ENCODE data around the gene IRF2BP1. TPM values are rescaled to one million over a fixed set of nuclear protein-coding genes. Genes with fewer than 3 reads are reported as not detected.

Gene IRF2BP1
- total and polyA plus RNA-seq, 2 of the 13 experiments (the other 11 are each of a cell fraction or from before 2014, with no cell fraction given), result 4.3 to 14.3 TPM

- no peak for TF ChIP-seq ZBTB40 (IDR thresholded peaks at IDR 0.05)
- TF ChIP-seq ZBTB40 (CRISPR knock-in tag; IDR thresholded peaks at IDR 0.05), result 0 out of 2 replicates have a peak, but pooled peaks have one; percentile 31
- no peak for TF ChIP-seq ZNF496 (CRISPR knock-in tag; IDR thresholded peaks at IDR 0.05; ENCODE audit: insufficient replicate concordance)
- no peak for TF ChIP-seq BCL6 (CRISPR knock-in tag; IDR thresholded peaks at IDR 0.05)
- TF ChIP-seq, protein P1, sequence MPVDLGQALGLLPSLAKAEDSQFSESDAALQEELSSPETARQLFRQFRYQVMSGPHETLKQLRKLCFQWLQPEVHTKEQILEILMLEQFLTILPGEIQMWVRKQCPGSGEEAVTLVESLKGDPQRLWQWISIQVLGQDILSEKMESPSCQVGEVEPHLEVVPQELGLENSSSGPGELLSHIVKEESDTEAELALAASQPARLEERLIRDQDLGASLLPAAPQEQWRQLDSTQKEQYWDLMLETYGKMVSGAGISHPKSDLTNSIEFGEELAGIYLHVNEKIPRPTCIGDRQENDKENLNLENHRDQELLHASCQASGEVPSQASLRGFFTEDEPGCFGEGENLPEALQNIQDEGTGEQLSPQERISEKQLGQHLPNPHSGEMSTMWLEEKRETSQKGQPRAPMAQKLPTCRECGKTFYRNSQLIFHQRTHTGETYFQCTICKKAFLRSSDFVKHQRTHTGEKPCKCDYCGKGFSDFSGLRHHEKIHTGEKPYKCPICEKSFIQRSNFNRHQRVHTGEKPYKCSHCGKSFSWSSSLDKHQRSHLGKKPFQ (CRISPR knock-in tag; IDR thresholded peaks at IDR 0.05; ENCODE audit: insufficient replicate concordance), result peak; percentile 36
- TF ChIP-seq, protein P2, sequence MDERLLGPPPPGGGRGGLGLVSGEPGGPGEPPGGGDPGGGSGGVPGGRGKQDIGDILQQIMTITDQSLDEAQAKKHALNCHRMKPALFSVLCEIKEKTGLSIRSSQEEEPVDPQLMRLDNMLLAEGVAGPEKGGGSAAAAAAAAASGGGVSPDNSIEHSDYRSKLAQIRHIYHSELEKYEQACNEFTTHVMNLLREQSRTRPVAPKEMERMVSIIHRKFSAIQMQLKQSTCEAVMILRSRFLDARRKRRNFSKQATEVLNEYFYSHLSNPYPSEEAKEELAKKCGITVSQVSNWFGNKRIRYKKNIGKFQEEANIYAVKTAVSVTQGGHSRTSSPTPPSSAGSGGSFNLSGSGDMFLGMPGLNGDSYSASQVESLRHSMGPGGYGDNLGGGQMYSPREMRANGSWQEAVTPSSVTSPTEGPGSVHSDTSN (CRISPR knock-in tag; IDR thresholded peaks at IDR 0.05), result no peak
- 0 out of 2 replicates have a peak, but pooled peaks have one; percentile 8 for TF ChIP-seq PCBP1 (IDR thresholded peaks at IDR 0.05; ENCODE audit: borderline replicate concordance, low read depth, low read length)
- TF ChIP-seq ZNF232 (CRISPR knock-in tag; IDR thresholded peaks at IDR 0.05; ENCODE audit: borderline replicate concordance), result no peak
- TF ChIP-seq HMG20B (CRISPR knock-in tag; conservative IDR thresholded peaks at IDR 0.05), result no peak
- peak; percentile 68 for TF ChIP-seq ZFY (CRISPR knock-in tag; IDR thresholded peaks at IDR 0.05)
- 0 out of 2 replicates have a peak, but pooled peaks have one; percentile 8 for TF ChIP-seq KMT2A (CRISPR knock-in tag; IDR thresholded peaks at IDR 0.05)
- no peak; the same call in 1 of the 2 replicates for TF ChIP-seq TBX2 (CRISPR knock-in tag; IDR thresholded peaks at IDR 0.05; ENCODE audit: borderline replicate concordance)
- TF ChIP-seq ZSCAN31 (CRISPR knock-in tag; IDR thresholded peaks at IDR 0.05; ENCODE audit: low read depth), result no peak
- 0 out of 2 replicates have a peak, but pooled peaks have one; percentile 23 for TF ChIP-seq ZNF788 (CRISPR knock-in tag; IDR thresholded peaks at IDR 0.05; ENCODE audit: borderline replicate concordance)
- TF ChIP-seq SAP130 (CRISPR knock-in tag; IDR thresholded peaks at IDR 0.05; ENCODE audit: low read depth), result peak; percentile 17
- no peak for TF ChIP-seq ZNF772 (CRISPR knock-in tag; IDR thresholded peaks at IDR 0.05)
- no peak for TF ChIP-seq MEIS2 (CRISPR knock-in tag; IDR thresholded peaks at IDR 0.05)
- TF ChIP-seq YEATS4 (CRISPR knock-in tag; IDR thresholded peaks at IDR 0.05; ENCODE audit: borderline replicate concordance), result peak; percentile 7; the same call in 1 of the 2 replicates
Measured at GRCh38 chr19:45901912-45902650, 16.1 kb upstream of the IRF2BP1 start, which contains the start of gene MYPOP (continued).

Measured in HepG2 (cell line).